GM18517 (cell line): Measurements from ENCODE around the gene MACROD2.

Experiments
- ATAC-seq: cut with Tn5 transposase; IDR thresholded peaks from one replicate; pipeline ENCODE4 v1.9.1; 2021; ENCODE audit warnings: mild to moderate bottlenecking, moderate library complexity; ENCODE audit not compliant: unreplicated experiment

MACROD2 gene

GRCh38 chr20:14785065-14785743, 789.9 kb downstream of the MACROD2 start:
- ATAC-seq = no peak

- ATAC-seq = no peak
Observed at GRCh38 chr20:14790190-14790589, 794.9 kb downstream of the MACROD2 start.

GRCh38 chr20:14790771-14791620, 795.7 kb downstream of the MACROD2 start:
- ATAC-seq = no peak

- ATAC-seq = no peak
Observed at GRCh38 chr20:14792915-14793314, 797.6 kb downstream of the MACROD2 start.

GRCh38 chr20:14799545-14800216, 804.4 kb downstream of the MACROD2 start:
- ATAC-seq = no peak

GRCh38 chr20:14800707-14801425, 805.5 kb downstream of the MACROD2 start:
- ATAC-seq = no peak

- peak; percentile 73 for ATAC-seq
Observed at GRCh38 chr20:14801591-14802325, 806.4 kb downstream of the MACROD2 start.

- no peak for ATAC-seq
Observed at GRCh38 chr20:14807224-14807623, 811.9 kb downstream of the MACROD2 start.

GRCh38 chr20:14815340-14815739, 820.0 kb downstream of the MACROD2 start:
- no peak for ATAC-seq

GRCh38 chr20:14816471-14816870, 821.2 kb downstream of the MACROD2 start:
- ATAC-seq = no peak

- ATAC-seq = no peak
Observed at GRCh38 chr20:14817101-14817500, 821.8 kb downstream of the MACROD2 start.

GRCh38 chr20:14820771-14821170, 825.5 kb downstream of the MACROD2 start:
- no peak for ATAC-seq

GRCh38 chr20:14821251-14821650, 825.9 kb downstream of the MACROD2 start:
- no peak for ATAC-seq

- no peak for ATAC-seq
Observed at GRCh38 chr20:14824996-14825395, 829.7 kb downstream of the MACROD2 start.

- ATAC-seq = no peak
Observed at GRCh38 chr20:14826543-14827313, 831.4 kb downstream of the MACROD2 start.

GRCh38 chr20:14828459-14828858, 833.1 kb downstream of the MACROD2 start:
- no peak for ATAC-seq

GRCh38 chr20:14829906-14830305, 834.6 kb downstream of the MACROD2 start:
- peak; percentile 64 for ATAC-seq

- peak; percentile 71 for ATAC-seq
Observed at GRCh38 chr20:14830466-14830865, 835.1 kb downstream of the MACROD2 start.

GRCh38 chr20:14830899-14831298, 835.6 kb downstream of the MACROD2 start:
- peak; percentile 9 for ATAC-seq

GRCh38 chr20:14832630-14833029, 837.3 kb downstream of the MACROD2 start:
- peak; percentile 58 for ATAC-seq
